HG03460 (cell line): ENCODE results near the gene CCDC152.
A peak's percentile ranks its signal among the peaks of the same experiment; 100 is the strongest.
"Not testable (repeated sequence)": the region's sequence is repeated elsewhere in the genome, so short reads cannot be mapped to it uniquely, and the experiment has no call there.

ENCODE experiments used
- ATAC-seq: cut with Tn5 transposase; IDR thresholded peaks from one replicate; pipeline ENCODE4 v1.9.1; 2021; ENCODE audit not compliant: unreplicated experiment

Gene CCDC152

GRCh38 chr5:42756606-42757601 is at the start of gene CCDC152:
TSS of gene CCDC152 (plus strand) at chr5:42756818. CDS start at chr5:42759122, 2,304 bp downstream.
- peak; percentile 91 for ATAC-seq

- ATAC-seq = no peak
Measured at GRCh38 chr5:42715785-42716184, 40.8 kb upstream of the CCDC152 start.

- ATAC-seq = peak; percentile 86
Measured at GRCh38 chr5:42718591-42718990, 38.0 kb upstream of the CCDC152 start.

- peak; percentile 9 for ATAC-seq
Measured at GRCh38 chr5:42719034-42719433, 37.6 kb upstream of the CCDC152 start.

GRCh38 chr5:42720251-42720650 is 36.4 kb upstream of the CCDC152 start:
- no peak for ATAC-seq

GRCh38 chr5:42721484-42721883 is 35.1 kb upstream of the CCDC152 start:
- ATAC-seq = no peak

- ATAC-seq = not testable (repeated sequence)
Measured at GRCh38 chr5:42734531-42735058, 22.0 kb upstream of the CCDC152 start.

- ATAC-seq = no peak
Measured at GRCh38 chr5:42740920-42741319, 15.7 kb upstream of the CCDC152 start.

- no peak for ATAC-seq
Measured at GRCh38 chr5:42745426-42745825, 11.2 kb upstream of the CCDC152 start.

- no peak for ATAC-seq
Measured at GRCh38 chr5:42745856-42746255, 10.8 kb upstream of the CCDC152 start.

- ATAC-seq = no peak
Measured at GRCh38 chr5:42749020-42749419, 7.6 kb upstream of the CCDC152 start.

- no peak for ATAC-seq
Measured at GRCh38 chr5:42750507-42750906, 6.1 kb upstream of the CCDC152 start.

- no peak for ATAC-seq
Measured at GRCh38 chr5:42751044-42751443, 5.6 kb upstream of the CCDC152 start.

- ATAC-seq = no peak
Measured at GRCh38 chr5:42753099-42753498, 3.5 kb upstream of the CCDC152 start.

GRCh38 chr5:42759456-42759855 is 2.8 kb downstream of the CCDC152 start:
- no peak for ATAC-seq

- ATAC-seq = no peak
Measured at GRCh38 chr5:42760426-42760825, 3.8 kb downstream of the CCDC152 start.

GRCh38 chr5:42761791-42762190 is 5.2 kb downstream of the CCDC152 start:
- no peak for ATAC-seq

GRCh38 chr5:42767491-42768105 is 11.0 kb downstream of the CCDC152 start:
- no peak for ATAC-seq

GRCh38 chr5:42768106-42768504 is 11.5 kb downstream of the CCDC152 start:
- no peak for ATAC-seq

GRCh38 chr5:42770003-42770402 is 13.4 kb downstream of the CCDC152 start:
- no peak for ATAC-seq

- ATAC-seq = no peak
Measured at GRCh38 chr5:42772265-42772993, 15.8 kb downstream of the CCDC152 start.
